ENCODE data around the gene UBE2H. TPM values are rescaled to one million over a fixed set of nuclear protein-coding genes. Genes with fewer than 3 reads are reported as not detected.

Gene UBE2H
- total RNA-seq, 1 donor from 2014 or later, result 127 TPM

GRCh38 chr7:129784783-129785684 lies 167.7 kb downstream of the UBE2H start:
- TF ChIP-seq, protein P1, sequence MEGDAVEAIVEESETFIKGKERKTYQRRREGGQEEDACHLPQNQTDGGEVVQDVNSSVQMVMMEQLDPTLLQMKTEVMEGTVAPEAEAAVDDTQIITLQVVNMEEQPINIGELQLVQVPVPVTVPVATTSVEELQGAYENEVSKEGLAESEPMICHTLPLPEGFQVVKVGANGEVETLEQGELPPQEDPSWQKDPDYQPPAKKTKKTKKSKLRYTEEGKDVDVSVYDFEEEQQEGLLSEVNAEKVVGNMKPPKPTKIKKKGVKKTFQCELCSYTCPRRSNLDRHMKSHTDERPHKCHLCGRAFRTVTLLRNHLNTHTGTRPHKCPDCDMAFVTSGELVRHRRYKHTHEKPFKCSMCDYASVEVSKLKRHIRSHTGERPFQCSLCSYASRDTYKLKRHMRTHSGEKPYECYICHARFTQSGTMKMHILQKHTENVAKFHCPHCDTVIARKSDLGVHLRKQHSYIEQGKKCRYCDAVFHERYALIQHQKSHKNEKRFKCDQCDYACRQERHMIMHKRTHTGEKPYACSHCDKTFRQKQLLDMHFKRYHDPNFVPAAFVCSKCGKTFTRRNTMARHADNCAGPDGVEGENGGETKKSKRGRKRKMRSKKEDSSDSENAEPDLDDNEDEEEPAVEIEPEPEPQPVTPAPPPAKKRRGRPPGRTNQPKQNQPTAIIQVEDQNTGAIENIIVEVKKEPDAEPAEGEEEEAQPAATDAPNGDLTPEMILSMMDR (IDR thresholded peaks at IDR 0.05; ENCODE audit: insufficient read depth, low read length, poor library complexity, severe bottlenecking), result no peak
- no peak for DNase-seq (ENCODE audit: low read depth)
- Histone ChIP-seq H3K36me3 (ENCODE audit: control insufficient read depth, insufficient read depth, low read length) (no peaks in the 10 kb centered on the region), H3K27me3 (ENCODE audit: control insufficient read depth, insufficient read depth, low read length) (peaks cover 68% of the 10 kb centered on the region), H3K4me3 (ENCODE audit: low read depth, low read length) (no peak overlapping the region)

- DNase-seq (ENCODE audit: low read depth), result no peak
- H3K4me3 ChIP-seq (ENCODE audit: low read depth, low read length), result no peak overlapping the region
- TF ChIP-seq, protein P1 (IDR thresholded peaks at IDR 0.05; ENCODE audit: insufficient read depth, low read length, poor library complexity, severe bottlenecking), result no peak
- H3K27me3 ChIP-seq (ENCODE audit: control insufficient read depth, insufficient read depth, low read length), result peaks cover 68% of the 10 kb centered on the region
- no peaks in the 10 kb centered on the region for H3K36me3 ChIP-seq (ENCODE audit: control insufficient read depth, insufficient read depth, low read length)
These were observed 168.3 kb downstream of the UBE2H start for GRCh38 chr7:129784437-129784782.

DNA sequence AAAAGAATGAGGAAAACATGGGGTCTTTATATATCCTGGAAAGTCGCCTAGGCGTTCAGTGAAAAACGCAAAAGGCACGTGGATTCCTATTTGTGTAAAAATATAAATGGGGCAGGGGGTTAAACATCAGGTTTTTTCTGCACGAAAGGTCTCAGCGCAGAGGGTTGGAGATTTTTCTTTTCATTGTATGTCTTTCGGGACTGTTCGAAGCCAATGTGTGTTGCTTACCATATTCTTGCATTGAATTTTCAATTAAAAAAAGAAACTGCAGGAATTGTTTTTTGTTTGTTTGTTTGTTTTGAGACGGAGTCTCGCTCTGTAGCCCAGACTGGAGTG lies 169.2 kb downstream of the UBE2H start:
- H3K36me3 ChIP-seq (ENCODE audit: control insufficient read depth, insufficient read depth, low read length), result no peaks in the 10 kb centered on the region
- no peak overlapping the region for H3K4me3 ChIP-seq (ENCODE audit: low read depth, low read length)
- DNase-seq (ENCODE audit: low read depth), result no peak
- H3K27me3 ChIP-seq (ENCODE audit: control insufficient read depth, insufficient read depth, low read length), result peaks cover 72% of the 10 kb centered on the region
- TF ChIP-seq, protein P1 (IDR thresholded peaks at IDR 0.05; ENCODE audit: insufficient read depth, low read length, poor library complexity, severe bottlenecking), result no peak

- DNase-seq (ENCODE audit: low read depth), result no peak
- Histone ChIP-seq H3K4me3 (ENCODE audit: low read depth, low read length) (no peak overlapping the region), H3K36me3 (ENCODE audit: control insufficient read depth, insufficient read depth, low read length) (no peaks in the 10 kb centered on the region), H3K27me3 (ENCODE audit: control insufficient read depth, insufficient read depth, low read length) (peaks cover 75% of the 10 kb centered on the region)
- TF ChIP-seq, protein P1 (IDR thresholded peaks at IDR 0.05; ENCODE audit: insufficient read depth, low read length, poor library complexity, severe bottlenecking), result no peak
These were observed 169.8 kb downstream of the UBE2H start for GRCh38 chr7:129782818-129783583.

DNA sequence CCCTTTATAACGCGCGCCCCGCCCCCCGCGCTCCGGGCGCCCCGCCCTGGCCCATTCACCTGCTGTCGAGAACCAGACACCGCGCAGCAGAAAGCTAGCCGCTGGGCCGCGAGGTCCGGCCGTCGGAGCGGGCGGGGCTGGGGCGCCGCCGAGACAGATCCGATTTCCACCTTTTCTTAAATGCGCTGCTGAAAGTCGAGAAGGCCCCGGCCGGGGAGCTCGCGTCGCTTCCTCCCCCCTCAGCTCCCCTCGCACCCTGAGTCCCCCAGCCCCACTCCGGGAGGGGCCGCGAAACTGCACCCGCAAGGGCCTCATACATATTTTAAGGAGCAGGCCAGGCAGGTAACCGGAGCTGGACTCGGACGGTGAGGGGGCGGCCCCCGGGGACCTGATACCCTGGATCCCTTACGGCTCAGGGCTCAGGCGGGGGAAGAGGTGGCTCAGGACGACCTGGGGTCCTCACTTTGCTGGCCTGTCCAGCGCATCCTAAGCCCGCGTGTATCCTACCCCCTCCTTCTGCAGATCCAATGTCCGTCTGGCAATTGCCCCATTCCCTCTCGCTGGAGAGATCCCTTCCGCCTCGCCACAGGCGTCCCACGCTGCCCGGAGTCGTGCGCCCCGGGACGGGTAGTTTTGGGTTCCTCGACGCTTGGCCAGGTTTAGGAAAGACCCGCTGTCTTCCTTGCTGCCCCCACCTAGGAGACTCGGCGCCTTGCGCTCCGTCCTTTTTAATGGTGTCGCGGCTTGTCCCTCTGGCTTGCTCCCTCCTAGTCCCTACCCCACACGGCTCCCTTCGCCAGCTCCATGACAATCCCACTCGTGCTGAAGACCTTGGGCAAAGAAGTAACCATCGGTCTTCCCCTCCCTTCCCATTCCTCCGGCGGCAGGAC lies 170.6 kb downstream of the UBE2H start:
- TF ChIP-seq, protein P1 (IDR thresholded peaks at IDR 0.05; ENCODE audit: insufficient read depth, low read length, poor library complexity, severe bottlenecking), result no peak
- DNase-seq (ENCODE audit: low read depth), result no peak
- H3K27me3 ChIP-seq (ENCODE audit: control insufficient read depth, insufficient read depth, low read length), result peaks cover 71% of the 10 kb centered on the region
- no peak overlapping the region for H3K4me3 ChIP-seq (ENCODE audit: low read depth, low read length)
- H3K36me3 ChIP-seq (ENCODE audit: control insufficient read depth, insufficient read depth, low read length), result peaks cover 2% of the 10 kb centered on the region

All from kidney epithelial cell (primary cell).